GM18858 (cell line): ENCODE results near the gene COX17.

ENCODE experiments used
- ATAC-seq: cut with Tn5 transposase; IDR thresholded peaks from one replicate; pipeline ENCODE4 v1.9.1; 2021; ENCODE audit not compliant: unreplicated experiment

Gene COX17

GRCh38 chr3:119675188-119675874 lies 1.9 kb downstream of the COX17 start:
- no peak for ATAC-seq

DNA sequence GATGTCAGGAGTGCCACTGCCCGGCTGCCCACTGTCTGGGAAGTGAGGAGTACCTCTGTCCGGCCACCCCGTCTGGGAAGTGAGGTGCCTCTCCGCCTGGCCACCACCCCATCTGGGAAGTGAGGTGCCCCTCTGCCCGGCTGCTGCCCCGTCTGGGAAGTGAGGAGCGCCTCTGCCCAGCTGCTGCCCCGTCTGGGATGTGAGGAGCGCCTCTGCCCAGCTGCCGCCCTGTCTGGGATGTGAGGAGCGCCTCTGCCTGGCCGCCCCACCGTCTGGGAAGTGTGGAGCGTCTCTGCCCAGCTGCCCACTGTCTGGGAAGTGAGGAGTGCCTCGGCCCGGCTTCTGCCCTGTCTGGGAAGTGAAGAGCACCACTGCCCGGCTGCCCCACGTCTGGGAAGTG lies 3.3 kb downstream of the COX17 start:
- no peak for ATAC-seq

DNA sequence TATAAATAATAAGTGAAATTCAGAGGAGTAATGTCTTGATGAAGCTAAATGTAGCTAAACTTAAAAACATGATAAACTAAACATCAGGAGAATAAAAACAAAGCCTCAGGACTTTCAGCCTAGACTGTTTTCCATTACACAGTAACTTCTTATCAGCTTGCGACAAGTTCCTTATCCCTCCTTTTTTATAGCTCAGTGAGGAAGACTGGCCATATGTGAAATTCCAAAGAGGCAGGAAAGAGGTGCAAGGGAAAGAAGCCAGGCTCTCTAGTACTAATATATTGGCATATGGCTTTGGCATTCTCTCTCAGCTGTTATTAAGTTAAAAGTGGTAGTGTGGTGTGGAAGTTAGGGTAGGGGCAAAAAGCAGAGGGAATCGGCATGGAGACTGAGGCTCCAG lies 4.4 kb downstream of the COX17 start:
- ATAC-seq: no peak

DNA sequence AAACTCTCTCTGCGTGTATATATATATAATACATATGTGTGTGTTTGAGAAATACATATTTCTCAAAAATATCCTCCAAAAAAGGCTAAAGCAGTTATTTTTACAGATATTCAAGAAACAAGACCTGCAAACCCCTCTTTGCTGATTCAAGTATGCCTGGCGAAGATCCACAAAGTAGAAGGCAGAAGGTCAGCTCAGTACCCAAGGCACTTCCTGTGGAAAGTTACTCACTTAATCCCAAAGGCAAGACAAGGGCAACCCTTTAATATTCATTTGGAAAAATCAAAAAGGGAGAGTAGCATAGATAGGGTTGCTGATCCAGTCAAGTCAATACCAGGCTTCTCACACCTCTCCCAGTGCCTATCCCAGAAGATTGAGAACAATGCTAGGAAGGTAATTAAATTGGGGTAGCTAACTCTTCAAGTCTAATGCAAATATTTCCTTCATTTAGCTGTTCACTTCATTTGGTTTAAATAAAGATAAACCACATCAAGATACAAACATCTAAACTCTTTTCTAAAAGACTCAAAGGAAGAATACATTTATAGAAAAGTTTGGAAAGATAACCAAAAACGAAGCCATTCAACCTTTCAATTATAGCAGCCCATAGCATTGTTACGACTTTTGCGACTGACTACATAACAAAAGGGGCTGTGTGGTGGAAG lies 7.2 kb downstream of the COX17 start:
- ATAC-seq: no peak

- no peak for ATAC-seq
Measured at GRCh38 chr3:119665954-119666559, 11.1 kb downstream of the COX17 start.

DNA sequence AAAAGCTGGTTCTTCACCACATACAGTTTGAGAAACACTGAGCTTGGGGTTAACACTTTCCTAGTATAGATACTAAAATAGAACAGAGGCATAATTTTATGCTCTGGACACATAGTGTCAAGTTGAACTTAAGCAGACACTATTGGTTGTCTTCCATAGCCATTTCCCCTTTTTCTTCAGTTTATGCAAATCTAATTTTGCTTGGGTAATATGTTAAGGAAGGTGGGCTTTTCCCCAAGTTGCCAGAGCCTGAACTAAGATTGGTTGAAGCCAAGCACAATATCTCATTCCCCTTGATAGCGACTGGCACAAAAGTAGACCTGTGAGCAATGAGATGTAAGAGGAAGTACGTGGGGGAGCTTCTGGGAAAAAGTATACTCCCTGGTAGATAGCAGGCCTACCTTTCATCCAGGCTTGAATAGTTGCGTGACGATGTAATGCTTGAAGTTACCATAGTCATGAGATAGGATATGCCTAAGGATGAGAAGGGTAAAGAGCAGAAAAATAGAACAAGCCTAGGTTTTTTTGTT lies 12.3 kb downstream of the COX17 start:
- no peak for ATAC-seq

DNA sequence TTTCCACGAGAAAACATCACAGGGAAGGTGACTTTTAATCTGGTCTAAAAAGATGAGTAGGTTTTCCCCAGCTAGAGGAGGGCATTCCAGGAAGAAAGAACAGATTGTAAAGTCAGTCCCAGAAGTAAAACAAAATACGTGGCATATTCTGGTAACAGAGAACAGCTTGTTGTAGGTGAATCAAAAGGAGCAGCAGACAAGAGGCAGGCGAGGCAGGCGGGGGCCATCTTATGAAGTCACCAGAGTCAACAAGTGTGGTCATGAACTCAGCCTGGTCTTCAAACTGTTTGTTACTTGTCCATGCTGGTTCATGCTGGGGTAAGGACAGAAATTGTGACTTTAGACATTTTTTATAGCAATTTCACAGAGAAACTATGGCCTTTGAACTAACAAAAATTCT lies 12.8 kb downstream of the COX17 start:
- no peak for ATAC-seq

DNA sequence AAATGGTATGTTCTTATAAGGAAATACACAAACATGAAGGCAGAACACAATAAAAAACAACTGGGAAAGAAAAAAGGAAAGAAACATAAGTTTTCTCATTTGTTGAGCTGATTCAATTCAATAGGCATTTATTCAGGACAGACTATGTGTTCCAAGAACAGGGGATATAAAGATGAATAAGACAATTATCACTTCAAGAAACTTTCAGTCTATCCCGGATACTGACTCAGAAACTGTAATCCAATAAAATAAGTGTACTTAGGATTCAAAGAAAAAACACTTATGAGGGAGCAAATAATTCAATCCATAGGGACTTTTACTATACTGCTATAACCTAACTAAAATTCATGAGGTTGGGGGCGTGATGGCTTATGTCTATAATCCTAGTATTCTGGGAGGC lies 13.3 kb downstream of the COX17 start:
- ATAC-seq: no peak

- no peak for ATAC-seq
Measured at GRCh38 chr3:119662604-119663373, 14.4 kb downstream of the COX17 start.

DNA sequence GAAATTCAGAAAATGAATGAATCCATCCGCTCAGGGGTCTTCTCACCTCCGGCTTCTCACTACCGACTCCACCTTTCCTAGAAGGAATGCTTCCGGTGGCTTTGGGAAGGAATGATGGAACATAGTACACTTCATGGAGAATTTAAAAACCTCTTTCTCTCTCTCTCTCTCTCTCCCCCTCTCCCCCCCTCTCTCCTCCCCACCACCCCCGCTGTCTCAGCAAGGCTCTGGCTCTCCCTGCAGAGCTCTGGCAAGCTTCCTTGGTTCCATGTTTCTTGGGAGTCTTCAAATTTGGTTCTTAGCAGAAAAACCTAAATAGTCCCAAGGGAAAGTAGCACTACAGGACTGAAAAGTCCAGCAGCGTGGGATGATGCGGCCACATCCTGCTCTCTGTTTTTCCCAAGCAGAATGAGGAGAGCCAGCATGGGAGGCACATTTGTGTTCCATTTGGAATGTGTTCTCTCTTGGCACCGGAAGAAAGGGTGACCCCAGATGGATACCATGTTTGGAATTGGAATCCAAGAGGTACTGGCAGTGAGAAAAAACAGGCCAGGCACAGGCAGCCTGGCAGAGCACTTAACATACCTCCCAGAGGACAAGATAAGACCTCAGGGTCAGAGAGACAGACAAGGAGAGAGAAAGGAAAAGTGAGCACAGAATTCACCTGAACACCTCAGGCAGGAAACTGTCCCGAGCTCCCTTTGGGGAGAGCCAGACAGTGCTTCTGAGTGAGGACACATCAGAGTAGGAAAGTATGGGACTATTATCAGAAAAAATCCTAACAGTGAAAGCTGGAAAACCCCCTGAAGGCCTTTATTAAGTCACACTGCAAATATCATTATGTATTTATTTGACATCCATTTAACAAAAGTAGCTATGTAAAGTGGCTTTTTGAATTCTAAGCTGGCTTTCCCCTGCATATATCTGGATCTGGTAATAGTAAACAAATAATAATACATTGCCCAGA lies 16.4 kb downstream of the COX17 start, which contains the start of gene POPDC2:
POPDC2 (minus strand) TSS at position 116 of the 967 bp plus-strand sequence. CDS start 166 bp downstream, outside the sequence.
- ATAC-seq: no peak

DNA sequence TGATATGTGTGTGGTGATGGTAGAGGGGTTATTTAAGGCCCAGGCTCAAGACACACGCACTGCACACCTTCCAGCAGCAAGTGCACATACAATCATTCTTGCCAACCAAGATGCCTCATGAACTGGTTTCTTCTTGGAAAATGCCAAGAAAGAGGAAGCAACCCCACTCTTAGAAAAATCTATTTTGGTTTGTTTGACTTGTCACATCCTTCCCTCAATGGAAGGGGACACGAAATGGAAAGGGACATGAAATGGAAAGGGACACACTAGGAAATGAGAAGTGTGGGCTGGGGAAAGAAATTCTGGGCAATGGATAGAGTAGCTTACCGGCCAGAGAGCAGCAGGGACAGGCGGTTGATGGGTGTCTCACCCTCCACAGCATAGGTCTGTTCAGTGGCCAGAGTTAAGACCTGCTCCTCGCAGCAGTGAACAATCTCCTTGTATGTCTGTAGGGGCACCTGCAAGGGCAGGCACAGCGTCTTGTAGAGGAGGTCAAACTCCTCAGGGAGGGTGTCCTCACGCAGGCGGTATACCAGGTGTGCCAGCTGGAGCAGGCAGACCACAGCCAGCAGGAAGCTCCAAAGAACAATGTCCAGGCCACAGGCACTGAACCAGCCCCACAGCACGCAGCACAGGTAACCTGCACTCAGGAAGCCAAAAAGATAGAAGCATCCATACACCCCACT lies 17.5 kb downstream of the COX17 start:
- no peak for ATAC-seq

DNA sequence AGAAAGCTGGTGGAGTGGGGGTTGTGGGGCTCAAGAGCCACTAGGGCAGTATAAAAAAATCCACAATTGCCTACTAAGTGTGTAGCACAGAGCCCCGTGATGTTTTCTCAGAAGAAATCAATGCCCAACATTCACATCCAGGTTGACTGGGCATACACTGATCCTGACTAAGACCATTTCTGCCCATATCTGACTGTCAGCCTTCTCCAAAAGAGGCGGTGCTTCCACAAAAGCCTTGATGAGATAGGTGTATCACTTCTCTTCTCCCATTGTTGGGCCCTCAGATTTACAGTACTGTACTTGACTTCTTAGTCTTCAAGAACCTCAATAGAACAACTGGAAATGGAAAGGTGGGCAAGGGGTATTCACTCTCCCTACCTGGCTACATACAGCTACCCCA lies 18.2 kb downstream of the COX17 start:
- ATAC-seq: no peak

GRCh38 chr3:119657887-119658702 lies 19.1 kb downstream of the COX17 start:
- ATAC-seq: no peak

DNA sequence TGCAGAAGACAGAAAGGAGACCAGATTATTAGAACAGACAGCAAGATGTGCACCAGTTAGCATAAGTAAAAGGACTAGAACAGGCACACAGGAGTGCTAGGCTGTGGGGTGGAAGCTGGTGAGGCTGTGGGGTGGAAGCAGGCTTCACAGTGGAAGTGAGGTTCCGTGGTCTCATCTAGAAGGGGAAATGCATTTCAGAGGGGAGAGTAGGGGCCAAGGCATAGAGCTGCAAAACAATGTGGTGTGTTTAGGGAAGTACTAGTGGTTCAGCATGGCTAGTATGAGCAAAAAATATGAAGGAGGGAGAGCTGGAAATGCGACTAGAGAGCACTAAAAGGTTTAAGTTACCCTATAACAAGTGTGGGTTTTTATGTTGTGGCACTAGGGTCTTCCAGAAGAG lies 23.3 kb downstream of the COX17 start:
- ATAC-seq: no peak

GRCh38 chr3:119652306-119653033 lies 24.7 kb downstream of the COX17 start:
- no peak for ATAC-seq

GRCh38 chr3:119649761-119650160 lies 27.4 kb downstream of the COX17 start:
- no peak for ATAC-seq

DNA sequence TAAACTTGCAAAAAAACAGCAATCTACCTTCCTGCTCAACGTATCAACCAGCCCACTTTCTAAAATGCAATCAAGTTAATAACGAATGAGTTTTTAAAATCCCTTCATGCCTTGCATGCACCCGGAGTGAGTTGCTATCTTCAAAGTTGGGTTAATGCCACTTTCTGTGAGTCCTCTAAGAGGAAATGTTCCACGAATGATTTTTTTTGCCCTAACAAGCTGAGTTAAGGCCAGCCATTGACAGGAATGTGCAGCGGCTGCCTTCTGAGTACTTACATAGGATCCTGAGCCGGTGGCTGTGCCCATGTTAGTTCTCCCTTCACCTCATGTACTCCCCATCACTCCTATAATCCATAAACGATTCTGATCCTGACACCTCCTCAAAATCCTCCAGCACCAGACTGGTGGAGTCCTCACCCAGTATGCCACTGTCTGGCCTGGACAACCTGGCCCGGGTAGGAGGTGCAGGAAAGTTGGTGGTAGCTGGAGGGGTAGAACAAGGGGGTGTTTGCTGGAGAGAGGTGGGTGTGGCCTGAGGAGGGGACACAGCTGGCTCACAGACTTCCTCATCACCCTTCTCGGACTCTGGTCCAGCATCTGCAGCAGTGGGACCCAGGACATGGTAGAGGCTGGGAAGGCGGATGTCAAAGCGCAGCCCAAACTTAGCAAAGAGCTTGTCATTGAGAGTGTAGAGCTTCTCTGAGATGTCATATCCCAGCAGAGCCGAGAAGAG lies 29.2 kb downstream of the COX17 start:
- no peak for ATAC-seq
